ENCODE data around the gene KIF2A. TPM values are rescaled to one million over a fixed set of nuclear protein-coding genes. Genes with fewer than 3 reads are reported as not detected.

The KIF2A gene
- total and polyA plus RNA-seq, 9 of the 15 experiments (the other 6 are each of a cell fraction or from before 2014, with no cell fraction given) = 42.6 to 126 (median 77.6) TPM

DNA sequence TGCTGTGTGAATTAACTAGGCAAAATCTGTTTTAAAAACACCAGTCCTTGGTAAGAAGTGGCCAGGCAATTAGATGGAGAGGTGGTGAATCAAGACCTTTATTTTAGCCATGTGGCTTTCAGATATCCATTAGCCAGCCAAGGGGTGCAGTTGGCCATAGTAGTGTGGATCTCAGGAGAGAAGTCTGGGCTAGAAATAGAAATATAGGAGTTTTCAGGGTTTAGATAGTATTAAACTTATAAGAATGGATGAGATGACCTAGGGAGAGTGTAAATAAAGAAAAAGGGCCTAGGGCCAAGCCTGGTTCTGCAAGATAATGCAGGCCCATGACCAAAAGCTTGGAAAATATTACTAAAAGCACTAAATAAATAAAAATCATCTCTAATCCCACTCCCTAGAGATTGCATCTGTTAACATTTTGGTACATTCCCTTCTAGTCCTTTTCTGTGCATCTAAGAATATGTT lies 40.3 kb upstream of the KIF2A start (continued):
- TF ChIP-seq, protein P1, sequence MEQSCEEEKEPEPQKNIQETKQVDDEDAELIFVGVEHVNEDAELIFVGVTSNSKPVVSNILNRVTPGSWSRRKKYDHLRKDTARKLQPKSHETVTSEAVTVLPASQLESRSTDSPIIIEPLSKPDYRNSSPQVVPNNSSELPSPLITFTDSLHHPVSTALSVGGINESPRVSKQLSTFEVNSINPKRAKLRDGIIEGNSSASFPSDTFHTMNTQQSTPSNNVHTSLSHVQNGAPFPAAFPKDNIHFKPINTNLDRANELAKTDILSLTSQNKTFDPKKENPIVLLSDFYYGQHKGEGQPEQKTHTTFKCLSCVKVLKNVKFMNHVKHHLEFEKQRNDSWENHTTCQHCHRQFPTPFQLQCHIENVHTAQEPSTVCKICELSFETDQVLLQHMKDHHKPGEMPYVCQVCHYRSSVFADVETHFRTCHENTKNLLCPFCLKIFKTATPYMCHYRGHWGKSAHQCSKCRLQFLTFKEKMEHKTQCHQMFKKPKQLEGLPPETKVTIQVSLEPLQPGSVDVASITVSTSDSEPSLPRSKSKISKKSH (CRISPR knock-in tag; IDR thresholded peaks at IDR 0.05) = no peak
- peak; percentile 95 for TF ChIP-seq POLR2AphosphoS5 (IDR thresholded peaks at IDR 0.05; ENCODE audit: control insufficient read depth, insufficient read depth, low read depth, low read length)
- TF ChIP-seq CBFA2T3 (IDR thresholded peaks at IDR 0.05) = peak; percentile 8; the same call in 1 of the 2 replicates
- peak; percentile 92 for TF ChIP-seq PML (IDR thresholded peaks at IDR 0.05; ENCODE audit: low read length)
- TF ChIP-seq FOXK2 (conservative IDR thresholded peaks at IDR 0.05 in 1 of 2, IDR thresholded peaks at IDR 0.05 in 1 of 2; ENCODE audit: low read depth in 2 of 2) = 0 out of 4 replicates have a peak, but pooled peaks of 1 of the 2 experiments have one; percentile 8
- peak; percentile 37; the same call in 1 of the 2 replicates for TF ChIP-seq HBP1 (CRISPR knock-in tag; IDR thresholded peaks at IDR 0.05)
- TF ChIP-seq, protein P2, sequence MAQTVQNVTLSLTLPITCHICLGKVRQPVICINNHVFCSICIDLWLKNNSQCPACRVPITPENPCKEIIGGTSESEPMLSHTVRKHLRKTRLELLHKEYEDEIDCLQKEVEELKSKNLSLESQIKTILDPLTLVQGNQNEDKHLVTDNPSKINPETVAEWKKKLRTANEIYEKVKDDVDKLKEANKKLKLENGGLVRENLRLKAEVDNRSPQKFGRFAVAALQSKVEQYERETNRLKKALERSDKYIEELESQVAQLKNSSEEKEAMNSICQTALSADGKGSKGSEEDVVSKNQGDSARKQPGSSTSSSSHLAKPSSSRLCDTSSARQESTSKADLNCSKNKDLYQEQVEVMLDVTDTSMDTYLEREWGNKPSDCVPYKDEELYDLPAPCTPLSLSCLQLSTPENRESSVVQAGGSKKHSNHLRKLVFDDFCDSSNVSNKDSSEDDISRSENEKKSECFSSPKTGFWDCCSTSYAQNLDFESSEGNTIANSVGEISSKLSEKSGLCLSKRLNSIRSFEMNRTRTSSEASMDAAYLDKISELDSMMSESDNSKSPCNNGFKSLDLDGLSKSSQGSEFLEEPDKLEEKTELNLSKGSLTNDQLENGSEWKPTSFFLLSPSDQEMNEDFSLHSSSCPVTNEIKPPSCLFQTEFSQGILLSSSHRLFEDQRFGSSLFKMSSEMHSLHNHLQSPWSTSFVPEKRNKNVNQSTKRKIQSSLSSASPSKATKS (CRISPR knock-in tag; IDR thresholded peaks at IDR 0.05) = no peak
- TF ChIP-seq STAG1 (CRISPR knock-in tag; IDR thresholded peaks at IDR 0.05; ENCODE audit: borderline replicate concordance) = no peak
- TF ChIP-seq ZNF347 (CRISPR knock-in tag; IDR thresholded peaks at IDR 0.05; ENCODE audit: low read depth) = peak; percentile 76; the same call in 1 of the 2 replicates
- peak; percentile 63 for TF ChIP-seq SUPT5H (IDR thresholded peaks at IDR 0.05)
- TF ChIP-seq, protein P3, sequence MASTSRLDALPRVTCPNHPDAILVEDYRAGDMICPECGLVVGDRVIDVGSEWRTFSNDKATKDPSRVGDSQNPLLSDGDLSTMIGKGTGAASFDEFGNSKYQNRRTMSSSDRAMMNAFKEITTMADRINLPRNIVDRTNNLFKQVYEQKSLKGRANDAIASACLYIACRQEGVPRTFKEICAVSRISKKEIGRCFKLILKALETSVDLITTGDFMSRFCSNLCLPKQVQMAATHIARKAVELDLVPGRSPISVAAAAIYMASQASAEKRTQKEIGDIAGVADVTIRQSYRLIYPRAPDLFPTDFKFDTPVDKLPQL (IDR thresholded peaks at IDR 0.05; ENCODE audit: extremely low read depth, insufficient read length) = peak; percentile 88
- TF ChIP-seq NONO (IDR thresholded peaks at IDR 0.05; ENCODE audit: low read depth in 2 of 2, low read length in 1 of 2) = peak in 1 of 2 experiments; percentile 29; a peak in 1 of 4 replicates
- 0 out of 2 replicates have a peak, but pooled peaks have one; percentile 29 for TF ChIP-seq SMARCE1 (IDR thresholded peaks at IDR 0.05)
- peak; percentile 30 for TF ChIP-seq CCNT2 (IDR thresholded peaks at IDR 0.05; ENCODE audit: borderline replicate concordance, extremely low read depth, insufficient read length, low read depth, low read length)
- TF ChIP-seq, protein P4, sequence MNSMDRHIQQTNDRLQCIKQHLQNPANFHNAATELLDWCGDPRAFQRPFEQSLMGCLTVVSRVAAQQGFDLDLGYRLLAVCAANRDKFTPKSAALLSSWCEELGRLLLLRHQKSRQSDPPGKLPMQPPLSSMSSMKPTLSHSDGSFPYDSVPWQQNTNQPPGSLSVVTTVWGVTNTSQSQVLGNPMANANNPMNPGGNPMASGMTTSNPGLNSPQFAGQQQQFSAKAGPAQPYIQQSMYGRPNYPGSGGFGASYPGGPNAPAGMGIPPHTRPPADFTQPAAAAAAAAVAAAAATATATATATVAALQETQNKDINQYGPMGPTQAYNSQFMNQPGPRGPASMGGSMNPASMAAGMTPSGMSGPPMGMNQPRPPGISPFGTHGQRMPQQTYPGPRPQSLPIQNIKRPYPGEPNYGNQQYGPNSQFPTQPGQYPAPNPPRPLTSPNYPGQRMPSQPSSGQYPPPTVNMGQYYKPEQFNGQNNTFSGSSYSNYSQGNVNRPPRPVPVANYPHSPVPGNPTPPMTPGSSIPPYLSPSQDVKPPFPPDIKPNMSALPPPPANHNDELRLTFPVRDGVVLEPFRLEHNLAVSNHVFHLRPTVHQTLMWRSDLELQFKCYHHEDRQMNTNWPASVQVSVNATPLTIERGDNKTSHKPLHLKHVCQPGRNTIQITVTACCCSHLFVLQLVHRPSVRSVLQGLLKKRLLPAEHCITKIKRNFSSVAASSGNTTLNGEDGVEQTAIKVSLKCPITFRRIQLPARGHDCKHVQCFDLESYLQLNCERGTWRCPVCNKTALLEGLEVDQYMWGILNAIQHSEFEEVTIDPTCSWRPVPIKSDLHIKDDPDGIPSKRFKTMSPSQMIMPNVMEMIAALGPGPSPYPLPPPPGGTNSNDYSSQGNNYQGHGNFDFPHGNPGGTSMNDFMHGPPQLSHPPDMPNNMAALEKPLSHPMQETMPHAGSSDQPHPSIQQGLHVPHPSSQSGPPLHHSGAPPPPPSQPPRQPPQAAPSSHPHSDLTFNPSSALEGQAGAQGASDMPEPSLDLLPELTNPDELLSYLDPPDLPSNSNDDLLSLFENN (IDR thresholded peaks at IDR 0.05; ENCODE audit: low read depth in 2 of 2, low read length in 2 of 2) = peak in 1 of 2 experiments; percentile 61; a peak in 2 of 4 replicates
